ENCODE data around the gene HSD17B12.

The HSD17B12 gene

GRCh38 chr11:43812471-43812870, 131.9 kb downstream of the HSD17B12 start:
- H3K4me3 ChIP-seq (ENCODE audit: low read length): no peak overlapping the region
- TF ChIP-seq CTCF (conservative IDR thresholded peaks at IDR 0.05; ENCODE audit: low read length): no peak
- DNase-seq (ENCODE audit: low read depth): no peak

GRCh38 chr11:43818220-43818619, 137.7 kb downstream of the HSD17B12 start:
- DNase-seq (ENCODE audit: low read depth): no peak

GRCh38 chr11:43819926-43820325, 139.4 kb downstream of the HSD17B12 start:
- H3K4me3 ChIP-seq (ENCODE audit: low read length): no peak overlapping the region
- no peak for DNase-seq (ENCODE audit: low read depth)
- no peak for TF ChIP-seq CTCF (conservative IDR thresholded peaks at IDR 0.05; ENCODE audit: low read length)

More at GRCh38 chr11:43818220-43818619, 137.7 kb downstream of the HSD17B12 start:
- no peak overlapping the region for H3K4me3 ChIP-seq (ENCODE audit: low read length)
- TF ChIP-seq CTCF (conservative IDR thresholded peaks at IDR 0.05; ENCODE audit: low read length): no peak

GRCh38 chr11:43823316-43823715, 142.8 kb downstream of the HSD17B12 start:
- TF ChIP-seq CTCF (conservative IDR thresholded peaks at IDR 0.05; ENCODE audit: low read length): no peak

GRCh38 chr11:43823851-43824250, 143.3 kb downstream of the HSD17B12 start:
- TF ChIP-seq CTCF (conservative IDR thresholded peaks at IDR 0.05; ENCODE audit: low read length): no peak
- DNase-seq (ENCODE audit: low read depth): no peak
- no peak overlapping the region for H3K4me3 ChIP-seq (ENCODE audit: low read length)

More at GRCh38 chr11:43823316-43823715, 142.8 kb downstream of the HSD17B12 start:
- H3K4me3 ChIP-seq (ENCODE audit: low read length): no peak overlapping the region
- DNase-seq (ENCODE audit: low read depth): no peak

- peak; percentile 26 for DNase-seq (ENCODE audit: low read depth)
- peak; percentile 73 for TF ChIP-seq CTCF (conservative IDR thresholded peaks at IDR 0.05; ENCODE audit: low read length)
- H3K4me3 ChIP-seq (ENCODE audit: low read length): no peak overlapping the region
Measured at GRCh38 chr11:43825217-43825816, 144.8 kb downstream of the HSD17B12 start.

GRCh38 chr11:43830928-43831440, 150.4 kb downstream of the HSD17B12 start:
- 0 out of 2 replicates have a peak, but pooled peaks have one; percentile 2 for TF ChIP-seq CTCF (conservative IDR thresholded peaks at IDR 0.05; ENCODE audit: low read length)
- no peak overlapping the region for H3K4me3 ChIP-seq (ENCODE audit: low read length)
- DNase-seq (ENCODE audit: low read depth): peak; percentile 99
